HG02852 (cell line): Measurements from ENCODE around the gene GAMT.
A peak's percentile ranks its signal among the peaks of the same experiment; 100 is the strongest.

Experiments
- ATAC-seq: cut with Tn5 transposase; IDR thresholded peaks from one replicate; pipeline ENCODE4 v1.9.1; 2021; ENCODE audit warnings: mild to moderate bottlenecking, moderate library complexity; ENCODE audit not compliant: unreplicated experiment

The GAMT gene

GRCh38 chr19:1418951-1419738 is 17.8 kb upstream of the GAMT start:
- no peak for ATAC-seq

GRCh38 chr19:1418496-1418775 is 17.1 kb upstream of the GAMT start:
- ATAC-seq, result no peak

GRCh38 chr19:1417681-1418495 is 16.5 kb upstream of the GAMT start:
- ATAC-seq, result no peak

- no peak for ATAC-seq
Measured at GRCh38 chr19:1417145-1417544, 15.8 kb upstream of the GAMT start.

GRCh38 chr19:1416014-1416841 is 14.9 kb upstream of the GAMT start:
- no peak for ATAC-seq

GRCh38 chr19:1412995-1413800 is 11.9 kb upstream of the GAMT start:
- no peak for ATAC-seq

- ATAC-seq, result no peak
Measured at GRCh38 chr19:1412323-1412923, 11.1 kb upstream of the GAMT start.

- no peak for ATAC-seq
Measured at GRCh38 chr19:1411255-1412191, 10.2 kb upstream of the GAMT start.

GRCh38 chr19:1410789-1411188 is 9.4 kb upstream of the GAMT start:
- no peak for ATAC-seq

GRCh38 chr19:1410136-1410786 is 8.9 kb upstream of the GAMT start:
- no peak for ATAC-seq

- no peak for ATAC-seq
Measured at GRCh38 chr19:1409204-1410005, 8.1 kb upstream of the GAMT start.

GRCh38 chr19:1408300-1409203 is 7.2 kb upstream of the GAMT start:
- no peak for ATAC-seq

- peak; percentile 34 for ATAC-seq
Measured at GRCh38 chr19:1407528-1408299, 6.4 kb upstream of the GAMT start, which contains the start of gene DAZAP1. Gene DAZAP1, plus strand, starts transcription at chr19:1407586. Its CDS starts 188 bp downstream, at chr19:1407774.

GRCh38 chr19:1406774-1407527 is 5.6 kb upstream of the GAMT start:
- peak; percentile 63 for ATAC-seq

- ATAC-seq, result no peak
Measured at GRCh38 chr19:1402411-1403070, 1.2 kb upstream of the GAMT start.
